ENCODE measurements around the gene RGMA.

RGMA gene

GRCh38 chr15:93019090-93019489, 69.9 kb downstream of the RGMA start:
- TF ChIP-seq GATA3 (IDR thresholded peaks at IDR 0.05; ENCODE audit: low read depth, low read length) (no peak), GATA2 (IDR thresholded peaks at IDR 0.05; ENCODE audit: low read depth, low read length) (no peak)

DNA sequence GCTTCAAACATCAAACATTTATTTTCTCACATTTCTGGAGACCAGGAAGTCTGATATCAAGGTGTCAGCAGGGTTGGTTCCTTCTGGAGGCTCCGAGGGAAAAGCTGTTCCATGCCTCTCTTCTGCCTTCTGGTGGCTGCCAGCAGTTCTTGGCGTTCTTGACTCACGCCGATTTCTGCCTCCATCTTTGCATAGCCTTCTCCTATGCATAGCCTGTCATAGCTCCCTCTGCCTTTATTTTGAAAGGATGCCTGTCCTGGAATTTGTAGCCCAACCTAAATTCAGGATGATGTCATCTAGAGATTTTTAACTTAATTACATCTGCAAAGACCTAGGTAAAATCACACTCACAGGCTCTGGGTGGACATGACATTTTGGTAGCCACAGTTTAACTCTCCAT, 70.4 kb downstream of the RGMA start:
- TF ChIP-seq GATA2 (IDR thresholded peaks at IDR 0.05; ENCODE audit: low read depth, low read length) (no peak), GATA3 (IDR thresholded peaks at IDR 0.05; ENCODE audit: low read depth, low read length) (no peak)

- TF ChIP-seq GATA3 (IDR thresholded peaks at IDR 0.05; ENCODE audit: low read depth, low read length) (no peak), GATA2 (IDR thresholded peaks at IDR 0.05; ENCODE audit: low read depth, low read length) (no peak)
Measured at GRCh38 chr15:93017526-93017925, 71.5 kb downstream of the RGMA start.

DNA sequence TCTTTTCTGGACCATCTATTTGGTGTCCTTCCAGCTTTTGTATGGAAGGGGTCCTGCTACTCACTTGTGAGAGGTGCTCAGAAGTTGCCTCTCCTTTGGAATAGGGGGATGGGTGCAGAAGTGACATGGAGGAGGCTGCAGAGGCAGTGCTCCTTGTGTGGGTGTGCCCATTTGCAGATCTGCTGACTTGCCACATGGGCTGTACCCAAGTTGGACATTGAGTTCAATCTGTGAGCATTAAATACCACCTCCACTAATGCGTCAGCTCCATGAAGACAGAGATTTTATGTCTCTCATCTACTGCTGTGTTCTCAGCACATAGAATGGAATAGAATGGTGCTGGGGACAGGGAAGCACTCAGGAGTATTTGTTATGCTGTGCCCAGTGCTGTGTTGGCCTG, 76.2 kb downstream of the RGMA start:
- TF ChIP-seq GATA3 (IDR thresholded peaks at IDR 0.05; ENCODE audit: low read depth, low read length) (no peak), GATA2 (IDR thresholded peaks at IDR 0.05; ENCODE audit: low read depth, low read length) (no peak)

- no peak for TF ChIP-seq GATA2 (IDR thresholded peaks at IDR 0.05; ENCODE audit: low read depth, low read length)
Measured at GRCh38 chr15:93007994-93008393, 81.0 kb downstream of the RGMA start.

GRCh38 chr15:93005133-93005532, 83.9 kb downstream of the RGMA start:
- TF ChIP-seq GATA2 (IDR thresholded peaks at IDR 0.05; ENCODE audit: low read depth, low read length) (no peak), GATA3 (IDR thresholded peaks at IDR 0.05; ENCODE audit: low read depth, low read length) (no peak)

DNA sequence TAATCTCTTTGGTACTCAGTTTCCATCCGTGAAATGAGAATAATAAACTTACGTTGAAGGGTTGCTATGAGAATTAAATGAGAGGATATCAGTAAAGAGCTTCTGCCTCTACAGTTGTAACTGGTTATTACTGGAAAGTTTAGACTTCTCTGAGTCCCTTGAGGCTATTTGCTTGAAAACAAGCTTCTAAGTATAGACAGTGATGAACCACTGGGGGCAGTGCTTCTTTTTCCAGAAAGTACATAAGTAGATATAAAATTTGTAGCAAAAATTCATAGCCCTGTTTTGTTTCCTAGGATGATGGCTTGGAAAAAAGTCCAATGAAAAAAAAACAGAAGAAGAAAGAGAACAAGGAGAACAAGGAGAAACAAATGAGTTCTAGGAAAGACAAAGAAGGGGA, 87.1 kb downstream of the RGMA start:
- TF ChIP-seq GATA2 (IDR thresholded peaks at IDR 0.05; ENCODE audit: low read depth, low read length) (no peak), GATA3 (IDR thresholded peaks at IDR 0.05; ENCODE audit: low read depth, low read length) (no peak)

GRCh38 chr15:93001156-93001555, 87.9 kb downstream of the RGMA start:
- TF ChIP-seq GATA2 (IDR thresholded peaks at IDR 0.05; ENCODE audit: low read depth, low read length) (no peak), GATA3 (IDR thresholded peaks at IDR 0.05; ENCODE audit: low read depth, low read length) (no peak)

GRCh38 chr15:92997821-92998220, 91.2 kb downstream of the RGMA start:
- TF ChIP-seq GATA2 (IDR thresholded peaks at IDR 0.05; ENCODE audit: low read depth, low read length), result no peak
- TF ChIP-seq GATA3 (IDR thresholded peaks at IDR 0.05; ENCODE audit: low read depth, low read length), result no peak

DNA sequence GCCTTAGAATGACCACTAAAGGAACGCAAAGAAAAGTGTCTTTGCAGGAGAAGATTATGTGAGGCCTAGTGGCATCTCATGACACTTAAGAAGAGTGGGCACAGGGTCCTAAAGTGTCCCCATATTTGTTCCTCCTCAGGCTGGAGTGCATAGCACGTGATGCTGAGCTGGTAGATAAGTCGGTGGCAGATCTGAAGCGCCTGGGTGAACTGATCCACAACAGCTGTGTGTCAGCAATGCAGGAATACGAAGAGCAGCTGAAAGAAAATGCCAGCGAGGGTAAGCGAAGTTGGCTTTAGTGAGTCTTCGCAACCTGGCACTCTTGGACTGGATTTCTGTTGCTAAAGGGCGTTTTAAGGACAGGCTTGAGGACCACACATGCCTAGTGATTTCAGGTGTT, 96.3 kb downstream of the RGMA start:
- TF ChIP-seq GATA2 (IDR thresholded peaks at IDR 0.05; ENCODE audit: low read depth, low read length), result no peak
- no peak for TF ChIP-seq GATA3 (IDR thresholded peaks at IDR 0.05; ENCODE audit: low read depth, low read length)

GRCh38 chr15:92990031-92990430, 99.0 kb downstream of the RGMA start:
- TF ChIP-seq GATA3 (IDR thresholded peaks at IDR 0.05; ENCODE audit: low read depth, low read length), result no peak
- TF ChIP-seq GATA2 (IDR thresholded peaks at IDR 0.05; ENCODE audit: low read depth, low read length), result no peak

DNA sequence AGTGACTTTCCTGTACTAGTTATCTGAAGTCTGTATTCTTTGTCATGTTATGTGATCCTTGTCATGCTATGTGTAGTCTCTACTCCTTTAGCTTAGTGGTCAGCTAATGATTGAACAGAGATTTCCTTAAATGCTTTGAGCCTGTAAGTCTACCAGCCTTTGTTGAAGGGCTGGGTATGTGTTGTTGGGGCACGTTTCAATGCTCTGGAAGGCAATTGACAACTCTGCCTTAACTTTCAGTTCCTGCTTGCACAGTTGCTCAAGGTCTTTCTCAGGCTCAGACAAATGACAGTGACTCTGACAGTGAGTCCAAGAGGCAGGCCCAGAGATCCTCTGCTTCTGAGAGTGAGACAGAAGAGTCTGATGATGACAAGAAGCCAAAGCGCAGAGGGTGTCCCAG, 99.5 kb downstream of the RGMA start:
- TF ChIP-seq GATA3 (IDR thresholded peaks at IDR 0.05; ENCODE audit: low read depth, low read length) (no peak), GATA2 (IDR thresholded peaks at IDR 0.05; ENCODE audit: low read depth, low read length) (no peak)

All from SH-SY5Y (cell line).